Neuronal stem cell (in vitro differentiated cells): Measurements from ENCODE around the gene FLT1. TPM values are rescaled to one million over a fixed set of nuclear protein-coding genes. Genes with fewer than 3 reads are reported as not detected.

ENCODE experiments used
- DNase-seq: peaks from one replicate; pipeline ENCODE4 v3.0.0-alpha.2; 2013; ENCODE audit warnings: low spot score
- H2AFZ ChIP-seq: one replicate; pipeline ENCODE4 v1.6.1; 2013; ENCODE audit warnings: mild to moderate bottlenecking, low read length, inconsistent platforms
- H2AK5ac ChIP-seq: 2 replicates; pipeline ENCODE4 v1.6.1; 2013; ENCODE audit warnings: low read depth, mild to moderate bottlenecking, inconsistent platforms, low read length, moderate library complexity, mixed read lengths
- H2BK120ac ChIP-seq: 2 replicates; pipeline ENCODE4 v1.6.1; 2013; ENCODE audit warnings: low read depth, mild to moderate bottlenecking, inconsistent platforms, low read length, moderate library complexity, mixed read lengths
- H2BK12ac ChIP-seq: one replicate; pipeline ENCODE4 v1.6.1; 2013; ENCODE audit warnings: low read length, inconsistent platforms
- H2BK15ac ChIP-seq: 2 replicates; pipeline ENCODE4 v1.6.1; 2013; ENCODE audit warnings: mild to moderate bottlenecking, low read length, inconsistent platforms, mixed read lengths
- H2BK5ac ChIP-seq: one replicate; pipeline ENCODE4 v1.6.1; 2013; ENCODE audit warnings: inconsistent platforms, mild to moderate bottlenecking, low read length, moderate library complexity
- H3K14ac ChIP-seq: one replicate; pipeline ENCODE4 v1.6.1; 2013; ENCODE audit warnings: low read length, inconsistent platforms
- H3K18ac ChIP-seq: 2 replicates; pipeline ENCODE4 v1.6.1; 2013; ENCODE audit warnings: low read length, inconsistent platforms
- H3K23ac ChIP-seq: 2 replicates; pipeline ENCODE4 v1.6.1; 2013; ENCODE audit warnings: low read depth, mild to moderate bottlenecking, mixed read lengths, low read length, inconsistent platforms; ENCODE audit not compliant: poor library complexity
- H3K27ac ChIP-seq: replicated peaks from 3 replicates; pipeline ENCODE4 v1.5.1; 2013; ENCODE audit warnings: low read length, inconsistent platforms
- H3K27me3 ChIP-seq, 3 experiments: 2 replicates each; pipeline ENCODE4 v1.6.1; 2013; ENCODE audit warnings: low read length in 3 of 3, mild to moderate bottlenecking in 2 of 3, inconsistent platforms in 1 of 3, low read depth in 1 of 3, mixed read lengths in 1 of 3, moderate library complexity in 1 of 3; ENCODE audit not compliant: control insufficient read depth in 3 of 3, insufficient read depth in 3 of 3
- H3K36me3 ChIP-seq, 2 donors: replicated peaks in 1 of 2; 2 replicates each; pipeline ENCODE4 v1.6.1; 2013; ENCODE audit warnings: low read length in 2 of 2; ENCODE audit not compliant: control insufficient read depth in 2 of 2, insufficient read depth in 2 of 2
- H3K4ac ChIP-seq: 2 replicates; pipeline ENCODE4 v1.6.1; 2013; ENCODE audit warnings: inconsistent platforms, mild to moderate bottlenecking, low read length, moderate library complexity
- H3K4me1 ChIP-seq, 2 donors: 1 replicate in 1 of 2; 2 replicates in 1 of 2; pipeline ENCODE4 v1.6.1; 2013; ENCODE audit warnings: low read length in 2 of 2, low read depth in 1 of 2; ENCODE audit not compliant: control insufficient read depth in 2 of 2, insufficient read depth in 1 of 2
- H3K4me2 ChIP-seq: one replicate; pipeline ENCODE4 v1.6.1; 2013; ENCODE audit warnings: mild to moderate bottlenecking, low read length, inconsistent platforms; ENCODE audit not compliant: insufficient read depth, poor library complexity, severe bottlenecking
- H3K4me3 ChIP-seq, 2 donors: 2 replicates each; pipeline ENCODE4 v1.5.1; 2013; ENCODE audit warnings: low read length in 2 of 2, mild to moderate bottlenecking in 2 of 2, inconsistent platforms in 1 of 2, moderate library complexity in 1 of 2
- H3K79me1 ChIP-seq: one replicate; pipeline ENCODE4 v1.6.1; 2013; ENCODE audit warnings: low read depth, mild to moderate bottlenecking, inconsistent platforms, low read length, moderate library complexity
- H3K9ac ChIP-seq: one replicate; pipeline ENCODE4 v1.6.1; 2013; ENCODE audit warnings: mild to moderate bottlenecking, low read depth, low read length, inconsistent platforms; ENCODE audit not compliant: poor library complexity
- H3K9me3 ChIP-seq, 2 donors: replicated peaks in 1 of 2; 2 replicates each; pipeline versions ENCODE3 to v1.6.1; 2013; ENCODE audit warnings: low read length in 2 of 2, mild to moderate bottlenecking in 2 of 2, inconsistent platforms in 1 of 2, low read depth in 1 of 2, mixed read lengths in 1 of 2, moderate library complexity in 1 of 2; ENCODE audit not compliant: control insufficient read depth in 2 of 2, insufficient read depth in 1 of 2
- H4K8ac ChIP-seq: one replicate; pipeline ENCODE4 v1.6.1; 2013; ENCODE audit warnings: low read depth, mild to moderate bottlenecking, inconsistent platforms, low read length, moderate library complexity
- H4K91ac ChIP-seq: one replicate; pipeline ENCODE4 v1.6.1; 2013; ENCODE audit warnings: low read length, low read depth, mild to moderate bottlenecking, inconsistent platforms; ENCODE audit not compliant: poor library complexity
- WGBS, 2 donors: extraction: QIAGEN DNeasy Blood & Tissue Kit; methylation state at CpG; one replicate each; pipeline ENCODE4 v1.1.7; 2013; ENCODE audit warnings: missing lambda C conversion rate in 2 of 2, mixed read lengths in 1 of 2; ENCODE audit not compliant: insufficient read length in 2 of 2, insufficient replicate concordance in 1 of 2; ENCODE audit errors: extremely low coverage in 2 of 2; 5-methylcytosine and 5-hydroxymethylcytosine counted together
- polyA plus RNA-seq, 2 experiments: library from polyadenylated mRNA; stranded (reverse); fragments of 200-250 nt; gene quantifications; one replicate each; pipeline ENCODE4 v1.2.3, GENCODE V29; 2013

FLT1 gene, protein sequence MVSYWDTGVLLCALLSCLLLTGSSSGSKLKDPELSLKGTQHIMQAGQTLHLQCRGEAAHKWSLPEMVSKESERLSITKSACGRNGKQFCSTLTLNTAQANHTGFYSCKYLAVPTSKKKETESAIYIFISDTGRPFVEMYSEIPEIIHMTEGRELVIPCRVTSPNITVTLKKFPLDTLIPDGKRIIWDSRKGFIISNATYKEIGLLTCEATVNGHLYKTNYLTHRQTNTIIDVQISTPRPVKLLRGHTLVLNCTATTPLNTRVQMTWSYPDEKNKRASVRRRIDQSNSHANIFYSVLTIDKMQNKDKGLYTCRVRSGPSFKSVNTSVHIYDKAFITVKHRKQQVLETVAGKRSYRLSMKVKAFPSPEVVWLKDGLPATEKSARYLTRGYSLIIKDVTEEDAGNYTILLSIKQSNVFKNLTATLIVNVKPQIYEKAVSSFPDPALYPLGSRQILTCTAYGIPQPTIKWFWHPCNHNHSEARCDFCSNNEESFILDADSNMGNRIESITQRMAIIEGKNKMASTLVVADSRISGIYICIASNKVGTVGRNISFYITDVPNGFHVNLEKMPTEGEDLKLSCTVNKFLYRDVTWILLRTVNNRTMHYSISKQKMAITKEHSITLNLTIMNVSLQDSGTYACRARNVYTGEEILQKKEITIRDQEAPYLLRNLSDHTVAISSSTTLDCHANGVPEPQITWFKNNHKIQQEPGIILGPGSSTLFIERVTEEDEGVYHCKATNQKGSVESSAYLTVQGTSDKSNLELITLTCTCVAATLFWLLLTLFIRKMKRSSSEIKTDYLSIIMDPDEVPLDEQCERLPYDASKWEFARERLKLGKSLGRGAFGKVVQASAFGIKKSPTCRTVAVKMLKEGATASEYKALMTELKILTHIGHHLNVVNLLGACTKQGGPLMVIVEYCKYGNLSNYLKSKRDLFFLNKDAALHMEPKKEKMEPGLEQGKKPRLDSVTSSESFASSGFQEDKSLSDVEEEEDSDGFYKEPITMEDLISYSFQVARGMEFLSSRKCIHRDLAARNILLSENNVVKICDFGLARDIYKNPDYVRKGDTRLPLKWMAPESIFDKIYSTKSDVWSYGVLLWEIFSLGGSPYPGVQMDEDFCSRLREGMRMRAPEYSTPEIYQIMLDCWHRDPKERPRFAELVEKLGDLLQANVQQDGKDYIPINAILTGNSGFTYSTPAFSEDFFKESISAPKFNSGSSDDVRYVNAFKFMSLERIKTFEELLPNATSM (N-terminal part only)
- polyA plus RNA-seq (2013, experiment 1 of 2), result 0.07 TPM
- polyA plus RNA-seq (2013, experiment 2 of 2), result 0.04 TPM

DNA sequence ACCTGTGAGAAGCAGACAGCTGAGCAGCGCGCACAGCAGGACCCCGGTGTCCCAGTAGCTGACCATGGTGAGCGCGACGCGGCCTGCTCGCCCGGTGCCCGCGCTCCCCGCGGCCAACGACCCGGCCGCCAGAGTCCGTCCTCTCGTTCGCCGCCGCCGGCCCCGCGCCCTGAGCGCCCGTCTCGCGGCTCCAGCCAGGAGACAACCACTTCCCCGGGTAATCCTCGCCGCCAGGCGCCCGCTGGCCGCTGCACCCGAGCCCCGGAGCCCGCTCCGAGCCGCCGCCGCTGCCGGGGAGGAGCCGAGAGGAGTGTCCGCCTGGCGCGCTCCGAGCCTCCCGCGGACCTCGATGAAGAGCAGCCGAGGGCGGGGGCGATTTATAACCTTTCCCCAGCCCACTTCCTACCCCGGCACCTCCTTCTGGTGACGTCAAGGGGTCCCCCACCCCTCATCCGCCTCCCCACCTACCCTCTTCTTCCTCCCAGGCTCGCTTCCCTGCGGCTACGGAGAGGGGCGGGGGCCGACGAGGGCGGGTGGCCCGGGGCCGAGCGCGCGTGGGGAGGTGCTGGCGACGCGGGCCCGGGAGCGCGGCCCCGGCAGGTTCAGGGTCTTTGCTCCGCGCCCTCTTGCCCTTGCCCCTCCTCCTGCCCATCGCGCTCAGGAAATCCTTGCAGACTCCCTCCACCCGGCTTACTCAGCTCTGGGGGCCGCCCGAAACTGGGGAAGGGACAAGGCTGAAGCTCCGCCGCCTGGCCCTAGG is at the start of gene FLT1:
TSS of gene FLT1 (minus strand) at position 351 of the 760 bp plus-strand sequence. CDS start at position 66, 285 bp downstream.
- Histone ChIP-seq H3K27ac (no peak within 1 kb of the TSS), H2AK5ac (no peak within 1 kb of the TSS), H3K9ac (peak within 1 kb of the TSS; percentile 70), H2BK120ac (no peak within 1 kb of the TSS), H3K4ac (no peak within 1 kb of the TSS), H3K27me3 (peaks cover 15 to 100% (median 49%) of the 10 kb centered on the region in 3 experiments), H2BK12ac (no peak within 1 kb of the TSS), H3K36me3 (no peaks in the 10 kb centered on the region), H3K79me1 (no peaks in the 10 kb centered on the region), H4K8ac (no peak within 1 kb of the TSS), H4K91ac (no peak within 1 kb of the TSS), H2BK15ac (no peak within 1 kb of the TSS), H3K9me3 (no peaks in the 10 kb centered on the region), H3K4me1 (peaks cover 0 to 7% of the 10 kb centered on the region in 2 donors), H3K4me2 (peak within 1 kb of the TSS; percentile 92), H3K14ac (peak within 1 kb of the TSS; percentile 3), H2AFZ (peak within 1 kb of the TSS; percentile 87), H2BK5ac (no peak within 1 kb of the TSS), H3K18ac (peak within 1 kb of the TSS; percentile 82), H3K23ac (peak within 1 kb of the TSS; percentile 37), H3K4me3 (peak within 1 kb of the TSS; percentile 17 to 70)
- peak; percentile 38 for DNase-seq
- no CpG with 5 or more reads among the region's 84 CpGs for WGBS, 2 donors

DNA sequence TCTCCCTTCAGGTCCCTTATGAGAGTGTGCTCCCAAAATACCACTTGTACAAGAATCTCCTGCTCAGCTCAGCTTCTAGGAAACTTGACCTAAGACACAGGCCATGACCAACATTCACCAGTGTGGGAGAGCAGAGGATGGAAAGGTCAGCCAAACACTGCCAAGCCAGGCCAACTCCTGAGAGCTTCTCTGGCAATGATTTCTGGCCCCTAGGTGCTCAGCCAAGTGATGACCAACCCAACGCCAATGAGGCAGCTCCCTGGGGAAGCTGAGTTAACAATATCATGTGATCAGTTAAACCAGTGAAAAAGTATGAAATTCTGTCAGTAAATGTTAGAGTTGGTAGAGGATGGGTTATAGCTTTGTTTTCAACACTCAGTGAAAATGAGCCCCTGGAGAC is 49.1 kb upstream of the FLT1 start:
- Histone ChIP-seq H2BK5ac (no peak overlapping the region), H4K8ac (no peak overlapping the region)

GRCh38 chr13:28542804-28543203 is 47.9 kb upstream of the FLT1 start:
- H2BK120ac ChIP-seq, result no peak overlapping the region
- H3K9me3 ChIP-seq, result no peaks in the 10 kb centered on the region
- no peak overlapping the region for H3K4me2 ChIP-seq
- H4K91ac ChIP-seq, result no peak overlapping the region
- no peak overlapping the region for H3K27ac ChIP-seq
- H2BK15ac ChIP-seq, result no peak overlapping the region
- H3K18ac ChIP-seq, result no peak overlapping the region
- H2BK5ac ChIP-seq, result no peak overlapping the region
- H3K27me3 ChIP-seq, result no peaks in the 10 kb centered on the region
- no peak overlapping the region for H2AK5ac ChIP-seq
- H3K14ac ChIP-seq, result no peak overlapping the region
- H3K4ac ChIP-seq, result no peak overlapping the region
- H3K4me3 ChIP-seq, result no peak overlapping the region
- no peak overlapping the region for H4K8ac ChIP-seq
- no peak for DNase-seq
- H3K36me3 ChIP-seq, result no peaks in the 10 kb centered on the region
- no peaks in the 10 kb centered on the region for H3K4me1 ChIP-seq
- no peak overlapping the region for H2AFZ ChIP-seq
- no peak overlapping the region for H3K9ac ChIP-seq
- WGBS, 2 donors, result no CpG with 5 or more reads among the region's 4 CpGs
- H2BK12ac ChIP-seq, result no peak overlapping the region
- H3K79me1 ChIP-seq, result no peaks in the 10 kb centered on the region
- no peak overlapping the region for H3K23ac ChIP-seq

More for the DNA sequence above, 49.1 kb upstream of the FLT1 start:
- no peak overlapping the region for H3K27ac ChIP-seq
- H3K4me1 ChIP-seq, result no peaks in the 10 kb centered on the region
- H4K91ac ChIP-seq, result no peak overlapping the region
- no peak overlapping the region for H2BK120ac ChIP-seq
- no peak overlapping the region for H2BK15ac ChIP-seq
- no peak overlapping the region for H3K18ac ChIP-seq
- no peak overlapping the region for H2BK12ac ChIP-seq
- H3K4me3 ChIP-seq, result no peak overlapping the region
- no peak overlapping the region for H3K9ac ChIP-seq
- H3K79me1 ChIP-seq, result no peaks in the 10 kb centered on the region
- H3K4ac ChIP-seq, result no peak overlapping the region
- H2AFZ ChIP-seq, result no peak overlapping the region
- H3K9me3 ChIP-seq, result no peaks in the 10 kb centered on the region
- H3K4me2 ChIP-seq, result no peak overlapping the region
- no peaks in the 10 kb centered on the region for H3K27me3 ChIP-seq
- no peak overlapping the region for H3K23ac ChIP-seq
- WGBS, 2 donors, result no CpG with 5 or more reads among the region's 1 CpG
- no peak overlapping the region for H3K14ac ChIP-seq
- H3K36me3 ChIP-seq, result no peaks in the 10 kb centered on the region
- H2AK5ac ChIP-seq, result no peak overlapping the region
- no peak for DNase-seq
